Esophagus muscularis mucosa (tissue), 4 donors: ENCODE data around the gene ACR.

ENCODE experiments used
- EP300 ChIP-seq: sonication (generic); formaldehyde crosslinking; IDR thresholded peaks from one replicate; pipeline ENCODE4 v1.6.1; 2017; ENCODE audit warnings: antibody characterized with exemption
- POLR2A ChIP-seq: fragments of 450-650 bp; IDR thresholded peaks from one replicate; pipeline ENCODE4 v1.6.1; 2017; ENCODE audit warnings: antibody characterized with exemption, moderate library complexity, mild to moderate bottlenecking, low read depth
- TF ChIP-seq, protein P1 (sequence below), 3 experiments: fragments of 200-600 bp in 2 of 3; fragments of 450-650 bp in 1 of 3; sonication (generic) in 2 of 3; IDR thresholded peaks; one replicate each; pipeline ENCODE4 v1.5.1; 2017 to 2019; ENCODE audit warnings: antibody characterized with exemption in 3 of 3, mild to moderate bottlenecking in 2 of 3, moderate library complexity in 1 of 3

DNA sequence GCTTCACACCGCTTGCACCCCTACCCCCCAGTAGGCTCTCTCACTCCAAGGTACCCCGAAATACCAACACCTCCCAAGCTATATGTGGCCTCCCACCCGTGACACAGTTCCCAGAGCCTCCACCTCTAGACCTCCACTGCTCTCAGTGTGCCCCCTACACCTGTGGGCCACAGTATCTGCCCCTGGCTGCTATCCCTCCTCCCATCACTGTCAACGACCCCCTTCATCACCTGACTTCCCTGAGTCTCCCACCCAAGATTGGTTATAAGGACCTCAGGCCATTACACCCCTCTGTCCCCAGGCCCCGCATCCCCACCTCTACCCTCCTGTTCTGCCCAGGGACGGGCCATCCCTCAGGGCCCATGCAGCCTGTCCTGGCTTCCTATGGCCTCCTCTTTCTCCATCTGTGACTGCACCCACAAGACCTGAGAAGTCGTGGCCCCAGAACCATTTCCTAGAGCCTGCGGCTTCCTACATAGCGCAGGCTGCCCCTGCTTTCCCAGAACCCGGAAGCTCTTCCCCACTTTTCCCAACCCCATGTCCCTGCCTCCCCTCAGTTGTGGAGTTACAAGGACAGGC, 734 bp downstream of the ACR start:
- TF ChIP-seq, protein P1, sequence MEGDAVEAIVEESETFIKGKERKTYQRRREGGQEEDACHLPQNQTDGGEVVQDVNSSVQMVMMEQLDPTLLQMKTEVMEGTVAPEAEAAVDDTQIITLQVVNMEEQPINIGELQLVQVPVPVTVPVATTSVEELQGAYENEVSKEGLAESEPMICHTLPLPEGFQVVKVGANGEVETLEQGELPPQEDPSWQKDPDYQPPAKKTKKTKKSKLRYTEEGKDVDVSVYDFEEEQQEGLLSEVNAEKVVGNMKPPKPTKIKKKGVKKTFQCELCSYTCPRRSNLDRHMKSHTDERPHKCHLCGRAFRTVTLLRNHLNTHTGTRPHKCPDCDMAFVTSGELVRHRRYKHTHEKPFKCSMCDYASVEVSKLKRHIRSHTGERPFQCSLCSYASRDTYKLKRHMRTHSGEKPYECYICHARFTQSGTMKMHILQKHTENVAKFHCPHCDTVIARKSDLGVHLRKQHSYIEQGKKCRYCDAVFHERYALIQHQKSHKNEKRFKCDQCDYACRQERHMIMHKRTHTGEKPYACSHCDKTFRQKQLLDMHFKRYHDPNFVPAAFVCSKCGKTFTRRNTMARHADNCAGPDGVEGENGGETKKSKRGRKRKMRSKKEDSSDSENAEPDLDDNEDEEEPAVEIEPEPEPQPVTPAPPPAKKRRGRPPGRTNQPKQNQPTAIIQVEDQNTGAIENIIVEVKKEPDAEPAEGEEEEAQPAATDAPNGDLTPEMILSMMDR (IDR thresholded peaks at IDR 0.05) = no peak
- TF ChIP-seq POLR2A (no peak), EP300 (no peak)
